ENCODE results near the gene GLTP. TPM values are rescaled to one million over a fixed set of nuclear protein-coding genes. Genes with fewer than 3 reads are reported as not detected.
A peak's percentile ranks its signal among the peaks of the same experiment; 100 is the strongest.

Gene GLTP
- total and polyA plus RNA-seq, 4 donors: 60.5 to 80.4 (median 71.0) TPM

- H3K4me1 ChIP-seq (ENCODE audit: control insufficient read depth, insufficient read depth, low read length): peaks cover 4% of the 10 kb centered on the region
- H3K4me3 ChIP-seq (ENCODE audit: low read depth, low read length): no peak overlapping the region
- no peaks in the 10 kb centered on the region for H3K27me3 ChIP-seq (ENCODE audit: control insufficient read depth, insufficient read depth, low read length)
- no peak overlapping the region for H3K27ac ChIP-seq (ENCODE audit: low read depth, low read length)
- no peaks in the 10 kb centered on the region for H3K9me3 ChIP-seq (ENCODE audit: control insufficient read depth, insufficient read depth, low read length)
- WGBS (ENCODE audit: insufficient coverage): 92% methylated on average over 7 of the region's 10 CpGs
- DNase-seq (ENCODE audit: low read depth in 4 of 6, low spot score in 6 of 6): no peak
- H3K36me3 ChIP-seq (ENCODE audit: control insufficient read depth, insufficient read depth, low read length): no peaks in the 10 kb centered on the region
These were observed 69.3 kb downstream of the GLTP start for GRCh38 chr12:109810954-109811623.

- Histone ChIP-seq H3K4me3 (ENCODE audit: low read depth, low read length) (no peak overlapping the region), H3K27me3 (ENCODE audit: control insufficient read depth, insufficient read depth, low read length) (no peaks in the 10 kb centered on the region), H3K27ac (ENCODE audit: low read depth, low read length) (no peak overlapping the region), H3K36me3 (ENCODE audit: control insufficient read depth, insufficient read depth, low read length) (no peaks in the 10 kb centered on the region), H3K9me3 (ENCODE audit: control insufficient read depth, insufficient read depth, low read length) (no peaks in the 10 kb centered on the region), H3K4me1 (ENCODE audit: control insufficient read depth, insufficient read depth, low read length) (no peaks in the 10 kb centered on the region)
- WGBS (ENCODE audit: insufficient coverage): 96% methylated on average over 3 of the region's 4 CpGs
- no peak for DNase-seq (ENCODE audit: low read depth in 4 of 6, low spot score in 6 of 6)
These were observed 71.3 kb downstream of the GLTP start for GRCh38 chr12:109808876-109809646.

- Histone ChIP-seq H3K9me3 (ENCODE audit: control insufficient read depth, insufficient read depth, low read length) (no peaks in the 10 kb centered on the region), H3K27me3 (ENCODE audit: control insufficient read depth, insufficient read depth, low read length) (no peaks in the 10 kb centered on the region), H3K4me3 (ENCODE audit: low read depth, low read length) (no peak overlapping the region), H3K36me3 (ENCODE audit: control insufficient read depth, insufficient read depth, low read length) (no peaks in the 10 kb centered on the region), H3K4me1 (ENCODE audit: control insufficient read depth, insufficient read depth, low read length) (no peaks in the 10 kb centered on the region), H3K27ac (ENCODE audit: low read depth, low read length) (no peak overlapping the region)
- 92% methylated on average over 8 of the region's 12 CpGs for WGBS (ENCODE audit: insufficient coverage)
- no peak for DNase-seq (ENCODE audit: low read depth in 4 of 6, low spot score in 6 of 6)
These were observed 72.2 kb downstream of the GLTP start for GRCh38 chr12:109807954-109808643.

GRCh38 chr12:109804820-109805761 lies 75.2 kb downstream of the GLTP start:
- Histone ChIP-seq H3K4me1 (ENCODE audit: control insufficient read depth, insufficient read depth, low read length) (no peaks in the 10 kb centered on the region), H3K27me3 (ENCODE audit: control insufficient read depth, insufficient read depth, low read length) (no peaks in the 10 kb centered on the region), H3K27ac (ENCODE audit: low read depth, low read length) (no peak overlapping the region), H3K4me3 (ENCODE audit: low read depth, low read length) (no peak overlapping the region), H3K9me3 (ENCODE audit: control insufficient read depth, insufficient read depth, low read length) (no peaks in the 10 kb centered on the region), H3K36me3 (ENCODE audit: control insufficient read depth, insufficient read depth, low read length) (no peaks in the 10 kb centered on the region)
- DNase-seq (ENCODE audit: low read depth in 4 of 6, low spot score in 6 of 6): peak in 5 of 6 donors; percentile 1 to 68 (median 19)
- 41% methylated on average over 12 of the region's 12 CpGs for WGBS (ENCODE audit: insufficient coverage)

GRCh38 chr12:109803678-109804077 lies 76.7 kb downstream of the GLTP start:
- Histone ChIP-seq H3K36me3 (ENCODE audit: control insufficient read depth, insufficient read depth, low read length) (no peaks in the 10 kb centered on the region), H3K4me3 (ENCODE audit: low read depth, low read length) (no peak overlapping the region), H3K27ac (ENCODE audit: low read depth, low read length) (no peak overlapping the region), H3K9me3 (ENCODE audit: control insufficient read depth, insufficient read depth, low read length) (no peaks in the 10 kb centered on the region), H3K4me1 (ENCODE audit: control insufficient read depth, insufficient read depth, low read length) (no peaks in the 10 kb centered on the region), H3K27me3 (ENCODE audit: control insufficient read depth, insufficient read depth, low read length) (no peaks in the 10 kb centered on the region)
- no CpG with 5 or more reads among the region's 3 CpGs for WGBS (ENCODE audit: insufficient coverage)
- no peak for DNase-seq (ENCODE audit: low read depth in 4 of 6, low spot score in 6 of 6)

- Histone ChIP-seq H3K4me1 (ENCODE audit: control insufficient read depth, insufficient read depth, low read length) (no peaks in the 10 kb centered on the region), H3K36me3 (ENCODE audit: control insufficient read depth, insufficient read depth, low read length) (no peaks in the 10 kb centered on the region), H3K9me3 (ENCODE audit: control insufficient read depth, insufficient read depth, low read length) (no peaks in the 10 kb centered on the region), H3K4me3 (ENCODE audit: low read depth, low read length) (no peak overlapping the region), H3K27ac (ENCODE audit: low read depth, low read length) (no peak overlapping the region), H3K27me3 (ENCODE audit: control insufficient read depth, insufficient read depth, low read length) (no peaks in the 10 kb centered on the region)
- WGBS (ENCODE audit: insufficient coverage): 92% methylated on average over 15 of the region's 15 CpGs
- no peak for DNase-seq (ENCODE audit: low read depth in 4 of 6, low spot score in 6 of 6)
These were observed 77.5 kb downstream of the GLTP start for GRCh38 chr12:109802828-109803227.

Small RNAs within 50 kb of the gene (small RNA-seq; reads per million reads assigned to genes)
- gene MIR4497 (ENCODE audit: low replicate concordance) (not detected), gene RN7SL441P (ENCODE audit: low replicate concordance) (not detected)

Other genes with a start within 250 kb of the GLTP start
- gene FAM222A, start 166.7 kb downstream of the GLTP start, total RNA-seq: 1 to 10 TPM; 5.2 to 7.3 TPM
- 10 to 100 TPM; 21.9 to 25.0 TPM for gene FAM222A, start 166.7 kb downstream of the GLTP start, polyA plus RNA-seq (ENCODE audit: insufficient read length in 2 of 2)
- gene TRPV4, start 47.1 kb downstream of the GLTP start, total RNA-seq: 1 to 10 TPM in 1 of 2 donors, under 1 TPM in 1; 0.50 to 3.8 TPM
- 1 to 10 TPM in 1 of 2 donors, under 1 TPM in 1; 0.78 to 1.0 TPM for gene TRPV4, start 47.1 kb downstream of the GLTP start, polyA plus RNA-seq (ENCODE audit: insufficient read length in 2 of 2)
- gene TCHP, start 19.7 kb upstream of the GLTP start, total RNA-seq: 10 to 100 TPM in 1 of 2 donors, 1 to 10 TPM in 1; 7.6 to 12.6 TPM
- gene TCHP, start 19.7 kb upstream of the GLTP start, polyA plus RNA-seq (ENCODE audit: insufficient read length in 2 of 2): 10 to 100 TPM; 30.9 to 32.7 TPM
- 10 to 100 TPM; 45.5 to 49.8 TPM for gene GIT2, start 115.8 kb upstream of the GLTP start, total RNA-seq
- gene GIT2, start 115.8 kb upstream of the GLTP start, polyA plus RNA-seq (ENCODE audit: insufficient read length in 2 of 2): 10 to 100 TPM; 41.5 to 52.8 TPM
- gene ANKRD13A, start 118.9 kb upstream of the GLTP start, total RNA-seq: 10 to 100 TPM; 38.5 to 46.1 TPM
- 10 to 100 TPM; 31.2 to 36.0 TPM for gene ANKRD13A, start 118.9 kb upstream of the GLTP start, polyA plus RNA-seq (ENCODE audit: insufficient read length in 2 of 2)
- 10 to 100 TPM; 45.2 to 84.9 TPM for gene C12orf76, start 168.0 kb upstream of the GLTP start, total RNA-seq
- 10 to 100 TPM; 88.8 to 94.4 TPM for gene C12orf76, start 168.0 kb upstream of the GLTP start, polyA plus RNA-seq (ENCODE audit: insufficient read length in 2 of 2)
- 10 to 100 TPM; 35.7 to 39.8 TPM for gene IFT81, start 243.8 kb upstream of the GLTP start, total RNA-seq
- gene IFT81, start 243.8 kb upstream of the GLTP start, polyA plus RNA-seq (ENCODE audit: insufficient read length in 2 of 2): 10 to 100 TPM; 28.5 to 35.9 TPM

All from spinal cord (tissue), 10 donors.